OCI-LY7 (cell line): ENCODE results near the gene ZFYVE9.

ENCODE experiments used
- EZH2phosphoT487 ChIP-seq: fragments of 200-600 bp; sonication (generic); IDR thresholded peaks from 2 replicates; pipeline ENCODE4 v1.6.1; 2018; ENCODE audit warnings: low read depth, borderline replicate concordance, mild to moderate bottlenecking, mixed run types, antibody characterized with exemption, low read length, moderate library complexity, mixed read lengths
- TF ChIP-seq, protein P1 (sequence below): fragments of 200-600 bp; sonication (generic); conservative IDR thresholded peaks from 2 replicates; pipeline ENCODE4 v1.5.1; 2014; ENCODE audit warnings: mild to moderate bottlenecking, antibody characterized with exemption, low read length, moderate library complexity, mixed read lengths

DNA sequence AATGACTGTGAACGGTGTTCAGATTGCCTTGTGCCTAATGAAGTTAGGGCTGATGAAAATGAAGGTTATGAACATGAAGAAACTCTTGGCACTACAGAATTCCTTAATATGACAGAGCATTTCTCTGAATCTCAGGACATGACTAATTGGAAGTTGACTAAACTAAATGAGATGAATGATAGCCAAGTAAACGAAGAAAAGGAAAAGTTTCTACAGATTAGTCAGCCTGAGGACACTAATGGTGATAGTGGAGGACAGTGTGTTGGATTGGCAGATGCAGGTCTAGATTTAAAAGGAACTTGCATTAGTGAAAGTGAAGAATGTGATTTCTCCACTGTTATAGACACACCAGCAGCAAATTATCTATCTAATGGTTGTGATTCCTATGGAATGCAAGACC, 96.6 kb downstream of the ZFYVE9 start:
- TF ChIP-seq, protein P1, sequence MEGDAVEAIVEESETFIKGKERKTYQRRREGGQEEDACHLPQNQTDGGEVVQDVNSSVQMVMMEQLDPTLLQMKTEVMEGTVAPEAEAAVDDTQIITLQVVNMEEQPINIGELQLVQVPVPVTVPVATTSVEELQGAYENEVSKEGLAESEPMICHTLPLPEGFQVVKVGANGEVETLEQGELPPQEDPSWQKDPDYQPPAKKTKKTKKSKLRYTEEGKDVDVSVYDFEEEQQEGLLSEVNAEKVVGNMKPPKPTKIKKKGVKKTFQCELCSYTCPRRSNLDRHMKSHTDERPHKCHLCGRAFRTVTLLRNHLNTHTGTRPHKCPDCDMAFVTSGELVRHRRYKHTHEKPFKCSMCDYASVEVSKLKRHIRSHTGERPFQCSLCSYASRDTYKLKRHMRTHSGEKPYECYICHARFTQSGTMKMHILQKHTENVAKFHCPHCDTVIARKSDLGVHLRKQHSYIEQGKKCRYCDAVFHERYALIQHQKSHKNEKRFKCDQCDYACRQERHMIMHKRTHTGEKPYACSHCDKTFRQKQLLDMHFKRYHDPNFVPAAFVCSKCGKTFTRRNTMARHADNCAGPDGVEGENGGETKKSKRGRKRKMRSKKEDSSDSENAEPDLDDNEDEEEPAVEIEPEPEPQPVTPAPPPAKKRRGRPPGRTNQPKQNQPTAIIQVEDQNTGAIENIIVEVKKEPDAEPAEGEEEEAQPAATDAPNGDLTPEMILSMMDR, result no peak
- no peak for TF ChIP-seq EZH2phosphoT487
